Keratinocyte (primary cell): ENCODE results near the gene SERPINB5. TPM values are rescaled to one million over a fixed set of nuclear protein-coding genes. Genes with fewer than 3 reads are reported as not detected.

Experiments used
- DNase-seq: peaks from one replicate; pipeline ENCODE4 v3.0.0-alpha.2; 2011; ENCODE audit warnings: low read depth, missing footprints, low spot score
- FAIRE-seq: peaks from 2 replicates; lab custom pipeline; 2011; peaks lifted over from hg19 to GRCh38; lab: Jason Lieb, UNC
- H2AFZ ChIP-seq: 2 replicates; pipeline ENCODE4 v1.6.0; 2012; ENCODE audit warnings: low read length, control low read depth, inconsistent platforms; ENCODE audit not compliant: control insufficient read depth
- H3K27ac ChIP-seq: 2 replicates; pipeline ENCODE4 v1.5.1; 2011; ENCODE audit warnings: low read length; ENCODE audit not compliant: control insufficient read depth, insufficient read depth
- H3K27me3 ChIP-seq: 3 replicates; pipeline ENCODE4 v1.6.0; 2011; ENCODE audit warnings: low read length; ENCODE audit not compliant: control insufficient read depth, insufficient read depth; ENCODE audit errors: extremely low read depth
- H3K36me3 ChIP-seq, 2 experiments: 2 replicates in 1 of 2; 3 replicates in 1 of 2; pipeline ENCODE4 v1.5.1; 2011; ENCODE audit warnings: low read length in 2 of 2, mild to moderate bottlenecking in 1 of 2; ENCODE audit not compliant: control insufficient read depth in 2 of 2, insufficient read depth in 2 of 2; ENCODE audit errors: extremely low read depth in 1 of 2
- H3K4me1 ChIP-seq: 3 replicates; pipeline ENCODE4 v1.5.1; 2011; ENCODE audit warnings: low read length; ENCODE audit not compliant: control insufficient read depth, insufficient read depth; ENCODE audit errors: extremely low read depth
- H3K4me2 ChIP-seq: 3 replicates; pipeline ENCODE4 v1.6.0; 2011; ENCODE audit warnings: low read depth, low read length; ENCODE audit not compliant: control insufficient read depth, insufficient read depth; ENCODE audit errors: extremely low read depth
- H3K4me3 ChIP-seq, 3 experiments: fragments of 200-600 bp in 1 of 3; sonication (generic) in 1 of 3; 2 replicates in 2 of 3; 3 replicates in 1 of 3; pipeline ENCODE4 v1.5.1; 2011 to 2016; ENCODE audit warnings: low read length in 3 of 3, mild to moderate bottlenecking in 3 of 3, control low read depth in 2 of 3, inconsistent platforms in 1 of 3, low read depth in 1 of 3, mixed read lengths in 1 of 3, mixed run types in 1 of 3, moderate library complexity in 1 of 3; ENCODE audit not compliant: control insufficient read depth in 2 of 3, insufficient read depth in 2 of 3; ENCODE audit errors: extremely low read depth in 1 of 3
- H3K79me2 ChIP-seq: 2 replicates; pipeline ENCODE4 v1.6.0; 2012; ENCODE audit warnings: low read length; ENCODE audit not compliant: control insufficient read depth, insufficient read depth
- H3K9ac ChIP-seq: 3 replicates; pipeline ENCODE4 v1.6.0; 2011; ENCODE audit warnings: low read length; ENCODE audit not compliant: control insufficient read depth, insufficient read depth; ENCODE audit errors: extremely low read depth
- H3K9me1 ChIP-seq: 3 replicates; pipeline ENCODE4 v1.6.0; 2011; ENCODE audit warnings: low read length; ENCODE audit not compliant: control insufficient read depth, insufficient read depth; ENCODE audit errors: extremely low read depth
- H3K9me3 ChIP-seq: 2 replicates; pipeline ENCODE4 v1.5.1; 2012; ENCODE audit warnings: low read depth, low read length; ENCODE audit not compliant: control insufficient read depth
- H4K20me1 ChIP-seq: 3 replicates; pipeline ENCODE4 v1.6.0; 2011; ENCODE audit warnings: low read length; ENCODE audit not compliant: control insufficient read depth, insufficient read depth; ENCODE audit errors: extremely low read depth
- CTCF ChIP-seq, 3 experiments: IDR thresholded peaks in 1 of 3; conservative IDR thresholded peaks in 1 of 3; optimal IDR thresholded peaks in 1 of 3; 2 replicates in 2 of 3; 3 replicates in 1 of 3; pipeline versions ENCODE3 to v1.5.1; 2011; ENCODE audit warnings: low read length in 3 of 3, mild to moderate bottlenecking in 3 of 3, moderate library complexity in 2 of 3, control low read depth in 1 of 3, inconsistent platforms in 1 of 3; ENCODE audit not compliant: insufficient read depth in 2 of 3; ENCODE audit errors: extremely low read depth in 1 of 3
- EZH2 ChIP-seq: IDR thresholded peaks from one replicate; pipeline ENCODE4 v1.6.1; 2012; ENCODE audit warnings: inconsistent platforms, mild to moderate bottlenecking, low read length, moderate library complexity
- dilution Hi-C: fragments of 300-500 bp; cut with MboI; formaldehyde crosslinking; loops from one replicate; pipeline ENCODE4 v1.7.0; 2020; ENCODE audit warnings: low sequenced_read_pairs; ENCODE audit not compliant: extremely low pct_ligation_motif_present
- polyA plus RNA-seq, 5 experiments: library from polyadenylated mRNA; depleted of rRNA in 3 of 5; stranded (reverse) in 3 of 5; stranded (forward) in 1 of 5; unstranded in 1 of 5; fragments of >200 nt; gene quantifications; 1 replicate in 1 of 5; 2 replicates in 3 of 5; 3 replicates in 1 of 5; pipeline versions ENCODE4 v1.2.1 to v1.2.3, GENCODE V29; 2011 to 2012; ENCODE audit warnings: missing spikeins in 2 of 5, low read depth in 1 of 5, low replicate concordance in 1 of 5

The SERPINB5 gene
- polyA plus RNA-seq, 1 donor (not counting 4 experiments of a cell fraction or from before 2014, with no cell fraction given): 833 TPM

- H3K79me2 ChIP-seq: no peaks in the 10 kb centered on the region
- H2AFZ ChIP-seq: no peak within 1 kb of the TSS
- no peaks in the 10 kb centered on the region for H3K4me1 ChIP-seq
- DNase-seq (no peak), FAIRE-seq (no peak)
- no peaks in the 10 kb centered on the region for H3K36me3 ChIP-seq
- H3K27me3 ChIP-seq: no peaks in the 10 kb centered on the region
- H4K20me1 ChIP-seq: no peaks in the 10 kb centered on the region
- no peak within 1 kb of the TSS for H3K4me3 ChIP-seq
- H3K9me3 ChIP-seq: no peaks in the 10 kb centered on the region
- no peak within 1 kb of the TSS for H3K4me2 ChIP-seq
- no peak within 1 kb of the TSS for H3K9ac ChIP-seq
- H3K27ac ChIP-seq: no peak within 1 kb of the TSS
- H3K9me1 ChIP-seq: no peaks in the 10 kb centered on the region
- dilution Hi-C loops: no loop called here
- TF ChIP-seq CTCF (optimal IDR thresholded peaks at IDR 0.05 in 1 of 3, IDR thresholded peaks at IDR 0.05 in 1 of 3, conservative IDR thresholded peaks at IDR 0.05 in 1 of 3; ENCODE audit: extremely low read depth in 1 of 3, insufficient read depth in 2 of 3, low read length in 3 of 3) (no peak), EZH2 (no peak)
Measured at GRCh38 chr18:63542069-63542468, 65.3 kb downstream of the SERPINB5 start, which contains the start of gene SERPINB12. TSS of gene SERPINB12 (plus strand) at chr18:63542369. CDS start at chr18:63556160, 13,791 bp downstream.

GRCh38 chr18:63544017-63544416 lies 67.3 kb downstream of the SERPINB5 start:
- Histone ChIP-seq H3K4me1 (no peaks in the 10 kb centered on the region), H3K9ac (no peak overlapping the region), H3K27ac (no peak overlapping the region), H3K4me2 (no peak overlapping the region), H3K4me3 (no peak overlapping the region), H3K36me3 (no peaks in the 10 kb centered on the region), H3K79me2 (no peaks in the 10 kb centered on the region), H3K9me1 (no peaks in the 10 kb centered on the region), H3K9me3 (no peaks in the 10 kb centered on the region), H3K27me3 (no peaks in the 10 kb centered on the region), H4K20me1 (no peaks in the 10 kb centered on the region), H2AFZ (no peak overlapping the region)
- DNase-seq (no peak), FAIRE-seq (no peak)
- TF ChIP-seq CTCF (optimal IDR thresholded peaks at IDR 0.05 in 1 of 3, IDR thresholded peaks at IDR 0.05 in 1 of 3, conservative IDR thresholded peaks at IDR 0.05 in 1 of 3; ENCODE audit: extremely low read depth in 1 of 3, insufficient read depth in 2 of 3, low read length in 3 of 3) (no peak), EZH2 (no peak)
- dilution Hi-C loops: no loop called here
